HG02870 (cell line): Measurements from ENCODE around the gene ZNF394.
A peak's percentile ranks its signal among the peaks of the same experiment; 100 is the strongest.
"Not testable (repeated sequence)": the region's sequence is repeated elsewhere in the genome, so short reads cannot be mapped to it uniquely, and the experiment has no call there.

Experiments used
- ATAC-seq: cut with Tn5 transposase; IDR thresholded peaks from one replicate; pipeline ENCODE4 v1.9.1; 2021; ENCODE audit warnings: mild to moderate bottlenecking, moderate library complexity; ENCODE audit not compliant: unreplicated experiment

The ZNF394 gene

DNA sequence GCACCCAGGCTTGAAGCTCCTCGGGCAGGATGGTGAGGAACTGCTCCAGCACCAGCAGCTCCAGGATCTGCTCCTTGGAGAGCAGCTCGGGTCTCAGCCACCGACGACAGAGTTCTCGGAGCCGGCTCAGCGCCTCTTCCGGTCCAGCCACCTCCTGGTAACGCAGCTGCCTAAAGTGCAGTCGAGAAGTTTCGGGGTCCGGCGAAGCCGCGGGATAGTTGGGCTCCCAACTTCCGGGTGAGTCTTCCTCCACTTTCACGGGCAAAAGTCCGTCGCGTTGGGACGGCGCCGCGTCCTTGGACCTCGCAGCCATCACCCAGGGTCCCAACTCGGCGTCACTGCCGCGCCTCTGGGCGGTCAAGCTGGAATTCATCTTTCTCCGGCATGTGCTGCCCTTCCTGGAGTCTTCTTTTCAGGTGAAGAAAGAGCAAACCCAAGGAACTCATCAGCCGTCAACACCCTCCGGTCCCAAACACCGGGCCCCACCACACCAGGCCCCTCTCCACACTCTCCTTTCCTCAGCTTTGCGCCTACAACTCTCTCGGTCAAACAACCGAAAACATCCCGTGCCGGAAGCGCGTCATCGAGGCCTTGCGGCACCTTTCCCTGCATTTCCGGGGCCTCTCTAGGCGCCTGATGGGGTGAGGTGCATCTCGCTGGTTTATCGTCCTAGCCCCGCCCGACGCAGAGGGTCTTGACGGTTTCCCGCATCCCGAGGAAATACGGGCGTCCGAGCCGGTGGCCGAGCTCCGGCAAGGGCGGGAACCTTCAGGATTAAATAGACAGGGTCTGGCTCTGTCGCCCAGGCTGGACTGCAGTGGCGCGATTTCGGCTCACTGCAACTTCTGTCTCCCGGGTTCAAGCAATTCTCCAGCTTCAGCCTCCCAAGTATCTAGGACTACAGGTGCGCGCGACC lies at the start of gene ZNF394:
Gene ZNF394, minus strand, starts transcription at position 561 of the 916 bp plus-strand sequence. Its CDS starts 188 bp downstream, at position 373.
- peak; percentile 31 for ATAC-seq

DNA sequence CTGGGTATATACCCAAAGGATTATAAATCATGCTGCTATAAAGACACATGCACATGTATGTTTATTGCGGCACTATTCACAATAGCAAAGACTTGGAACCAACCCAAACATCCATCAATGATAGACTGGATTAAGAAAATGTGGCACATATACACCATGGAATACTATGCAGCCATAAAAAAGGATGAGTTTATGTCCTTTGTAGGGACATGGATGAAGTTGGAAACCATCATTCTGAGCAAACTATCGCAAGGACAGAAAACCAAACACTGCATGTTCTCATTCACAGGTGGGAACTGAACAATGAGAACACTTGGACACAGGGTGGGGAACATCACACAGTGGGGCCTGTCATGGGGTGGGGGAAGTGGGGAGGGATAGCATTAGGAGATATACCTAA lies 49.5 kb upstream of the ZNF394 start:
- ATAC-seq: not testable (repeated sequence)

DNA sequence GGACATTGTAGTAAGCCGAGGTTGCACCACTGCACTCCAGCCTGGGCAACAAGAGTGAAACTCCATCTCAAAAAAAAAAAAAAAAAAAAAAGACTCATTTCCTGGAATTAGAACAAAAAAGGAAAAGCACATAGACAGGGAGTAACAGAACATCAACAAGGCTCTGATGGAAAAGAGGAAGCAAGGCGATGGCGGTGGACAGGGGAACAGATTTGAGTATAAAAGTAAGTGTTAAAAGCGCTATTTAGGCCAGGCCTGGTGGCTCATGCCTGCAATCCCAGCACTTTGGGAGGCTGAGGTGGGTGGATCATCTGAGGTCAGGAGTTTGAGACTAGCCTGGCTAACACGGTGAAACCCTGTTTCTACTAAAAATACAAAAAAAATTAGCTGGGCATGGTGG lies 45.2 kb upstream of the ZNF394 start:
- ATAC-seq: not testable (repeated sequence)

- ATAC-seq: no peak
These were observed 43.8 kb upstream of the ZNF394 start for GRCh38 chr7:99543916-99544315.

- ATAC-seq: no peak
These were observed 43.1 kb upstream of the ZNF394 start for GRCh38 chr7:99543081-99543671.

DNA sequence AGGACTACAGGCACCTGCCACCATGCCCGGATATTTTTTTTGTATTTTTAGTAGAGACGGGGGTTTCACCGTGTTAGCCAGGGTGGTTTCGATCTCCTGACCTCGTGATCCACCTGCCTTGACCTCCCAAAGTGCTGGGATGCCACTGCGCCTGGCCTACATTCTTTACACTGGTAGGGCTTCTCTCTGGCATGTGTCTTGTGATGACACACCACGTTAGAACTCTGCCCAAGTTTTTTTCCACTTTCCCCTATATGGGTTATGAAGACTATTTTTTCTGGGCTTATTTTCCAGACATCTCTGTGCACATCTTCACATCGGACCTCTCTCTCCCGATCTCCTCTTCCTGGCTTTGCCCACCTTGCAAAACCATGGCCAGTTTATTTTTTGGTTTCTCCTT lies 41.1 kb upstream of the ZNF394 start:
- ATAC-seq: no peak

- ATAC-seq: no peak
These were observed 40.5 kb upstream of the ZNF394 start for GRCh38 chr7:99540542-99540941.

- no peak for ATAC-seq
These were observed 39.2 kb upstream of the ZNF394 start for GRCh38 chr7:99539213-99539811.

DNA sequence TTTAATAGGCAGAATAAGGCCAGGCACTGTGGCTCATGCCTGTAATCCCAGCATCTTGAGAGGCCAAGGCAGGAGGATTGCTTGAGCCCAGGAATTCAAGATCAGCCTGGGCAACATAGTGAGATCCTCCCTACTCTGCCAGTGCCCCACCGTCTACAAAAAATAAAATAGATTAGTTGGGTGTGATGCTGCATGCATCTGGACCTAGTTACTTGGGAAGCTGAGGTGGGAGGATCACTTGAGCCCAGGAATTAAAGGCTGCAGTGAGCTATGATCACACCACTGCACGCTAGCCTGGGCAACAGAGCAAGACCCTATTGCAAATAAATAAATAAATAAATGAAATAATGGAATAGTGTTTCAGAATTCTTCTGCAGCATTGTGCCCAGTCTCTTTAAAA lies 35.6 kb upstream of the ZNF394 start:
- no peak for ATAC-seq

DNA sequence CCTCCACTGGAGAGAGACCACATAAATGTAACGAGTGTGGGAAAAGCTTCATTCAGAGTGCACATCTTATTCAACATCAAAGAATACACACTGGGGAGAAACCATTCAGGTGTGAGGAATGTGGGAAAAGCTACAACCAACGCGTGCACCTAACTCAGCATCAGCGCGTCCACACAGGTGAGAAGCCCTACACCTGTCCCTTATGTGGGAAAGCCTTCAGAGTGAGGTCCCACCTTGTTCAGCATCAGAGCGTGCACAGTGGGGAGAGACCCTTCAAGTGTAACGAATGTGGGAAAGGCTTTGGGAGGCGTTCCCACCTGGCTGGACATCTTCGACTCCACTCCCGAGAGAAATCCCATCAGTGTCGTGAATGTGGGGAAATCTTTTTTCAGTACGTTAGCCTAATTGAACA lies 31.3 kb upstream of the ZNF394 start:
- no peak for ATAC-seq

- ATAC-seq: no peak
These were observed 25.8 kb upstream of the ZNF394 start for GRCh38 chr7:99525713-99526440.

DNA sequence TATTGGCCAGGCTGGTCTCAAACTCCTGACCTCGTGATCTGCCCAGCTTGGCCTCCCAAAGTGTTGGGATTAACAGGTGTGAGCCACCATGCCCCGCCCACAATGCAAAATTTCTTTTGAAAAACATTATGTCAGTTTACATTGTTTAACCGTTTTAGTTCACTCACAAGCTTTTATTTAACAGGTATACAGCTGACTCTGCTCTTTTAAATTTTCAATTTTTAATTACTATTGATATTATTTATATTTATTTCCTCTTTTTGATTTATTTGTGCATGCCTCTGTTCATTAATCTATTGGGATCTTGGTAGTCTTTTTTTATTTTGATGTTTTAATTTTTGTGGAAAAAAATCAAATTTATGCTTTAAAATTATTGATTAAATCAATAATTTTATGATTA lies 21.3 kb upstream of the ZNF394 start:
- ATAC-seq: no peak

DNA sequence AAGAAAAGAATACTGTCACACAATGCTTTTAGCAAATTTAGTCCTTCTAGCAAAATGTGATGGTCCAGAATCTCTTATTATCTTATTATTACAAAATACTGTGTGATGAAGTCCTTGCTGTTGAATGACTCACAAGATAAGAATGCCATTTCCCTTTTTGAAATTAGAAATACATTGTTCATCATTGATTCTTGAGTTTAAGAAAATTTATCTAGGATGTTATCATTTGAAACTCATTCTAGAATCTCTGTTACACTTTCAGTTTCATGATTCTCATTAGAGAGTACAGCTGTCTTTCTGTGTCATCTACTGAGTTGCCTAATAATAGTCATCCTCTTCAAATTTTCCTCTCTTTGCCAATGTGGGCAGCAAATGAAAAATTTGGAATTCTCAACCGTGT lies 14.0 kb upstream of the ZNF394 start:
- ATAC-seq: no peak

DNA sequence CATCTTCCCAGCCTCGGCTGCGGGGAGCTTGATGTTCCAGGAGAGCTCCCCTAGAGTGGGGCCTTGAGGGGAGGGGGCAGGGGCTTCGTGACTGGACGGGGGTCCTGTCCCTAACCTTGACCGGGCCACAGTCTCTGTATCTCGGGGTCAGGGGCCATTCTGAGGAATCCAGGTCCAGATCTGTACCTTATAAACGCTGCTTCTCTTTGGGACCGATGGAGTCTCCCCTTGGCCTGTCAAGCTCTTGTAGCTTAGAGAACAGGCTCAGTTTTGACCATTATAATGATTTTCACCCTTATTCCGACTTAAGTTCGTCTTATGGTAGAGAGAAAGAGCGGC lies 5.2 kb upstream of the ZNF394 start:
- ATAC-seq: no peak

GRCh38 chr7:99504603-99505323 lies 4.7 kb upstream of the ZNF394 start, which contains the start of gene ZKSCAN5:
Gene ZKSCAN5, plus strand, starts transcription at chr7:99504662. Its CDS starts 1,383 bp downstream, at chr7:99506045.
- ATAC-seq: peak; percentile 79

GRCh38 chr7:99504281-99504602 lies 4.2 kb upstream of the ZNF394 start:
- no peak for ATAC-seq

GRCh38 chr7:99501236-99501635 lies 1.2 kb upstream of the ZNF394 start:
- ATAC-seq: not testable (repeated sequence)

GRCh38 chr7:99500637-99501009 lies 542 bp upstream of the ZNF394 start:
- ATAC-seq: no peak

DNA sequence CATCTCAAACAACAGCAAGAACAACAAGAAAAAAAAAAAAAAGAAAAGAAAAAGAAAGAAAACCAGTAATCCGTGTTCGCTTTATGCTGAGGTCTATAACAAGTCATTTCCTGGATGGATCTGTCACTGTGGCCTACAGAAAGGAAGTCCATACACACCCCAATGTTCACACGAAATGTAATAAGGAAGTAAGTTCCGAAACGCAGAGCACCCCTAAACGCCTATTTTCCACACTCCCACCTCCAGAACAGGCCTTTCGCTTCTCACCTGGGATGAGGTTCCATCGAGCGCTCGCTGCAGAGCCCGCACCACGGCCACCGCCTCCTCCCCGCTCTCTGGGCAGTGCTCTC lies 735 bp downstream of the ZNF394 start:
- ATAC-seq: no peak

DNA sequence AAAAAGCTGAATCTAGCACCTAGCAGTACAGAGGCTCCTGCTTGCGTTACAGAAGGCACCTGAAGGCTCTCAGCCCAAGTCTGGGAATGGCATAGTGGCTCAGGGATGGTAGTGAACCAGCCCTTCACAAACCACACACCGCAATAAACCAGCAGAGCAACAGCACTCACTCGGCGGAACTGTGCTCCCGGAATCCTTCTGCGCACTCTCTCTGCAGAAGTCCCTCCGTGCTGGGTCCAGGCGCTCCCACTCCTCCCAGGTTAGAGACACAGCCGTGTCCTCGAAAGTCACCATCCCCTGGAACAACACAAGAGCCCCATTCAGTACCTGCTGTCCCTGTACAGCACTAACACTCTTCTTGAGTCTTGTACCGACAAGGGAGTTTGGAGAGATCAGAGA lies 1.5 kb downstream of the ZNF394 start:
- no peak for ATAC-seq
